Fibroblast of skin of back (primary cell): ENCODE data around the gene EXOC4.

Experiments
- DNase-seq: peaks from one replicate; pipeline ENCODE4 v3.0.0-alpha.2; 2013

EXOC4 gene

DNA sequence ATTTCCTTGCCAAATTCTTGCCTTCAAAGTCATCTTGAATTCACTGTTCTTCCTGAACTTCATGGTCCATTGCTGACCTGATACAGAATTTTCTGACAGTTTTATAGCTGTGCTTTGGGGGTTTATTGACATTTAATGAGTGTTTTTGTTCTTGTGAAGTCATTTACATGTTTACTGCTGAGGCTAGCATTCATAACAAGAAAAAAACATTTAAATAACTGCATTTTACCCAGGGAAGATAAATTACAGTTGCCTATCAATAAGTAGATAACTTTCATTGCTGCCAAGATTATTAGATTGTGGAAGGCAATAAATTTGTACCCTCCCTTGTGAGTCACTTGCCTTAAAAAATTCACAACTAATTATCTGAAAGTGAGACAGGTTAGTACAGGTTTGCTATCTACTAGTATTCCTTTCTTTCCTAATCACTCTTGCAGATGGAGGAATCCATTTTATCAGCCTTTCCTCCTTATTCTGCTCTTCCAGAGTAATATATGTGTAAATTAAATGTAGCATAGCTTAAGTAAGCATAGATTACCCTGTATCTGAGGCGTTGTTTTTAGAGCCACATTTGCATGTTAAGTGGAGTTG is 178.4 kb downstream of the EXOC4 start:
- no peak for DNase-seq

DNA sequence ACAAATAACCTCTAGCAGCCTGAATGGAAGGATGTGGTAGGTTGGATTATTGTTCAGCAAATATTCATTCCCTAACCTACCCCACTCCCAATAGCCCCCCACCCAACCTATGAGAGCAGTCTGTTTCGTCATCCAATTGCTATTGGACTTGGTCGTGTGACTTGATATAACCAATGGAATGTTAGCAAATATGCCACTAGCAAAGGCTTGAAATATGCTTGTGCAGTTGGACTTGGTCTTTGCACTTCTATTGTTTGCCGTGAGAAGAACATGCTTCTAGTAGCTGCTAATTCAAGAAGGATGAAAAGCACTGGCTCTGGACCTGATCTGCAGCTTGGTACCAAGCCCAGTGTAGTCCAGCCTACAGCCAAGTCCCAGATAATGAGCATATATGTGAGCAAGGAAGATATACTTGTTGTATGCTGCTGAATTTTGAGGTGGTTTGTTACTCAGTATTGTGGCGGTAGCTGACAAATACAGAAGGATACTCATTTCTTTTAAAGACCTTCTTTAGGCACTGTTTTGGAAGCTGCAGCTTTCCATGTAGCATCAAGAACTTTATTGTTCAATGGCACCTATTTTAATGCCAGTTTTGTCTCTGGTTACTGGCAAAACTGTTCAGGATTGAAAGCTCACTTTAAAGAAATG is 180.4 kb downstream of the EXOC4 start:
- no peak for DNase-seq

DNA sequence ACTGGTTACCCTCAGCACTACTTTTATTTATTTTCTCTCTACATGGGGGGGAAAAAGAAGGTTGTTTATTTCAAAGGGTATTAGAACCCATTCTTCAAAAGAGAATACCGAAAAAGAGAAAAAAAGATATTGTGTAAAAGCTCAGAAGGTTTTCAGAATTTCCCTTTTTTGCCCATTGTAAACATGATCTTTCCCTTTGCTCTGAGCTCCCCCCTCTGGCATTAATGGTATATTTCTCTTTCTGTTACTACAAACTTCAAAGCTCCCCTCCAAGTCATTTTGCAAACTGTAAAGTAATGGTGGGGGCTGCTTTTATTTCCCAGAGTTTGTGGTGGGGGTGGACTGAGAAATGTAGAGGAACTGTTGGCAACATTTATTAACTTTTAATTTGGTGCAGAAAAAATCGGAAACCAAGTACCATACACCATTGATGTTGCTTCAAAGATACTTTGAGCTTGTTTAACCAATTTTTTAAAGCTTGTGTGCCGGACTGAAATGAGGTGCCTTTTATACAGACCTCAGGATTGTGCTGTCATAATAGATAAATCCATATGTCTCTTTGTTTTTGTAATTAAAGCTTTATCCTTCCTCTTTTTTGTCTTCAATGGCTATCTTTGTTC is 181.5 kb downstream of the EXOC4 start:
- DNase-seq = peak; percentile 55

DNA sequence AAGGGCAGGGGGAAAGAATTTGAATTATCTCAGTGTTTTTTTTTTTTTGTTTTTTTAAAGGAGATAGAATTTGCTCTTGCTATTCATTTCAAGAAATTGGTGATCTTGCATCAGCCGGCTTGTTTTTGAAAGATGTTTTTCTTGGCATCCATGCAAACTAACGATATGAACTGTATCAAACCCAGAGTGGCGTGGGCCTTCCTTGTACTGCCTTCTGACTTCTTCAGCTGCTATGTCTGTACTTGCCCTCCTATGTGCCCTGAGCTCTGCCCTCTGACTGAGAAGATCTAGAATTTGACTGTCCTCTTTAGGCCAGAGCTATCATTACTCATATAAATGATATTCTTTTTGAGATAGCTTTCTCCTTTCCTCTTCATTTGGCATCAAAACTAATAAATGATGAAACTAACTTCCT is 183.1 kb downstream of the EXOC4 start:
- peak; percentile 92 for DNase-seq

DNA sequence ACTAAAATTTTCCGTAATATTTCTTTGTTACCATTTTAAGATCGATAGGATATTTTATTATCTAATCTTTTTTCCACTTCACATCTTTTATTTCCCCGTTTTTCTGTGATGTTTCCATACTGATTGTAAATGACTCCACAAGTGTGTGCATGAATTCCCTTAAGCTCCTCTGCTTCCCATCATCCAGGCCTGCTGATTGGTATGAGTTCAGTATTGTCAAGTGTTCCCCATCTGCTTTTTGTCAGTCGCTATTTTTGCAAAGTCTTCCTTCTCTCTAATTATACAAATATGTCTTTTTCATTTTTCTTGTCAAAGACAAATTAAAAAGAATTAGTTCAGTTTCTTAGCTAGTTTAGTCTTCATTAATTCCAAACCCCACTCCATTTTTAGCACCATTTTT is 184.7 kb downstream of the EXOC4 start:
- DNase-seq = no peak

DNA sequence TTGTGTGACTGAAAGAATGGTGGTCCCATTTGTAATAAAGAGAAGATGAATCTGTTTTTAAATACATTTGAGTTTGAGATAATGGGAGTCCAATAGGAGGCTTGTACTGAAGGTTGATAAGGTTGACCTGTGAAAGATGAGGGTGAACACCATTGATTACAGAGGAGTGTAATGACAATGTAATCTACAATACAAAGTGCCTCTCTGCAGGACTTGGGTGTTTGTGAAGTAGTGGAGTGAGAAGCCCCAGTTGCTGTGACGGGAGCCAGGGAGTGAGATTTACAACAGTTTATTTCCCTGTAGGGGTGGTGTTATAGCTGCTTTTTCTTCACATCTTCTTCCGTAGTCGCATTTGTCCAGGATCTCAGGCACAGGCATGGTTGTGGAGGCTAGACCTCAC is 189.9 kb downstream of the EXOC4 start:
- DNase-seq = no peak

DNA sequence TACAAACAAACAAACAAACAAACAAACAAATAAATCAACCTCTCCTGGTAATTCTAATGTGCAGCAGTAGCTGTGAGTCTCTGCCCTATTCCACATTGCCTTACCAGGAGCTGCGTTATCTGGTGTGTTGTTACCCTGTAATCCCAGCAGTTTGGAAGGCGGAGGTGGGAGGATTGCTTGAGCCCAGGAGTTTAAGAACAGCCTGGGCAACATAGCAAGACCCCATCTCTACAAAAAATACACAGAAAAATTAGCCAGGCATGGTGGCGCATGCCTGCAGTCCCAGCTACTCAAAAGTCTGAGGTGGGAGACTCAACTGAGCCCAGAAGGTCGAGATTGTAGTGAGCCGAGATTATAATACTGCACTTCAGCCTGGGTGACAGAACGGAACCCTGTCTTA is 192.7 kb downstream of the EXOC4 start:
- DNase-seq = no peak

DNA sequence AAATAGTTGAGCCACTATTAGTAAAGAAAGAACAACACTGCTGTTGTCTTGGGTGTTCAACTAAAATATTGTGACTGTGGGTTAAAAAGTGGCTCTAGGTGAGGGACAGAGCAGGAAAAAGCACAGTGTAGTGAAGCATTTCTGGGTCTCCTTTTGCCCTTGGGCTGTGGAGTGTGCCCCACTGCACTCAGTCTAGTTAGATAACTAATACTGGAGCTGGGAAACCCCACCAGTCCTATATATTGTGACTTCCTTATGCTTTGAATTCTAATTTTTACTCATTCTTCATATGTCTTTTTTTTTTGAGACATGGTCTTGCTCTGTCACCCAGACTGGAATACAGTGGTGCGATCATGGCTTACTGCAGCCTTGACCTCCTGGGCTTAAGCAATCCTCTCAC is 195.1 kb downstream of the EXOC4 start:
- no peak for DNase-seq

DNA sequence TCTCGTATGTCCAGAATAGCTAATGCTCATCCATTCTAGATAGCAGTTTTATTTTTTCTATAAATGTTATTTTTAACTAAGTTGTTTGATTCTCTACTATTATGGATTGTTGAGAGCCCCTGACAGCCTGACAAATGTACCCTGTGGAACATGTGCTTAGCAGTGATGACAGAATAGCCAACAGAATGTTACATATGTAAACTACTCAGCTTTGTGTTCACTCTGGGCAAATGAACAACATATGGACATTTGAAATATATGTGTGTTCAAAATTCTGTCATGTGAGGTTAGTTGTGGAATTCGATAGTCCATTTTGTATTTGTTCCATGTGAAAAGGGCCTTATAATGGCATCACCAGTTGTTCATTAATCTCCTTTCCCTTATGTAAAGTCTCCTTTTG is 199.7 kb downstream of the EXOC4 start:
- DNase-seq = no peak

DNA sequence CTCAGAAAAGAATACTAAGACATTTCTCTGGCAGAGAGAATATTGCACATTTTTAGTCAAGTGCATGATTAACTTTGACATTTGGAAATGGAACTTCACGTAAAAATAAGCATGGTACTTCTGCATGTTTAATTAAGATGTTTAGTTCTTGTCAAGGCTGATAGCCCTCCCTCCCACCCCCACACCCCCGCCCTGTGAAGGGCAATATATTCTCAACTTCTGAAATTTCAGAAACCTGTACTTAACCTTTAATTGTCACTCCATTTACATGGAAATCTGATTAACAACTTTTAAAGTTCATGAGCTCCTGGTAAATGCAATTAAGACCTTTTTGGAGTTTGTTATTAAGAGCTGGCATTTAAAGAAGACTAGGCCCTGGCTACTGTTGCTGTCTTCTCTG is 205.8 kb downstream of the EXOC4 start:
- no peak for DNase-seq

DNA sequence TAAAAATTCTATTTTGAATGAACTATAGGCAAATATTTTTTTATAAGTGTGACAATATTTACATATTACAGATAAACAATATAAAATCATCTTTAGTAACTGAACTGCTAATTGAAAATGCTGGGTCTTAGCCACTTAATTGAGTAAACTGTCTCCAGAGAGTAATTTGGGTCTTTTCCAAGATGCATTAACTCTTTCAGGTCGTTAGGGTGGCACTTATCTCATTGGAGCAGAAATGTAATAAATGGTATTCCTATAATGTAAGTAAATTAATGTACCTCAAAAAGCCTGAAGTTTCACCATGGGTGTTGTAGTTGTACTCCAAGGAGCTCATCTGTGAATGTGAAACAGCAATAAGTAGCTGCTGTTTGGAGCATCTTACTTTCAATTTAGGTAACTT is 208.5 kb downstream of the EXOC4 start:
- DNase-seq = no peak

DNA sequence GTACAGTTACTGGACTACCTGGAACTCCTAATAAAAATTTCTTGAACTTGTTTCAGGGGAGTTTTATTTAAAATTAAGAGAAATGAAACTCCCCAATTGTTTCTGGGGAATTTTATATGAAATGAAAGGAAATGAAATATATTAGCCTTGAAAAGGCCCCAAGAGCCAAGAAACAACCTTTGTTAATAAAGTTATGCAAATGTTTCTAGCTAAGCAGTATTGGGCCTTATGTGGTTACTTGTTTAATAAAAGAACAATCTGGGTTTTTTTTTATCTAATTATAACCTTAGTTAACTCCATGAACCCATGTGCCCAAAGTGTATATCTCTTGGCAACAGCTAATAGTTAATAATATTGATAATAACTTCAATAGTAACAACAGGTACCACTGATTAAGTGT is 222.8 kb downstream of the EXOC4 start:
- no peak for DNase-seq

DNA sequence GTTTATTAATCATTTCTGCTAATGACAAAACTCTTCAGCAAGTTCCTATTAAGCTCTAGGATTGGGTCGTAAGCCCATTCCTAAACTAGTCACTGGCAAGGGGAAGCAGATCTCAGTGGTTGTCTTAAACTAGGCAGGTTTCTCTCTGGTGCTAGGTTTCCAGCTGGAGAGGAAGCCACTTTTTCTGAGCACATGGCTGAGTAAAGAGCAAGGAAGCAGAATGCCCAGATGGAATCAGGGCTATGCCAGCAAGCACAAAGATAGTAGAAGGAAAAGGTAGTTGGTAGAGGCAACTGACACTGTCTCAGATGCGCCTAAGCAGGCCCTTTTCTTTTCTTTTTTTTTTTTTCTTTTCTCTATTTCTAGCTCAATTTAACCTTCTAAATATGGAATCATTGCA is 224.9 kb downstream of the EXOC4 start:
- no peak for DNase-seq

DNA sequence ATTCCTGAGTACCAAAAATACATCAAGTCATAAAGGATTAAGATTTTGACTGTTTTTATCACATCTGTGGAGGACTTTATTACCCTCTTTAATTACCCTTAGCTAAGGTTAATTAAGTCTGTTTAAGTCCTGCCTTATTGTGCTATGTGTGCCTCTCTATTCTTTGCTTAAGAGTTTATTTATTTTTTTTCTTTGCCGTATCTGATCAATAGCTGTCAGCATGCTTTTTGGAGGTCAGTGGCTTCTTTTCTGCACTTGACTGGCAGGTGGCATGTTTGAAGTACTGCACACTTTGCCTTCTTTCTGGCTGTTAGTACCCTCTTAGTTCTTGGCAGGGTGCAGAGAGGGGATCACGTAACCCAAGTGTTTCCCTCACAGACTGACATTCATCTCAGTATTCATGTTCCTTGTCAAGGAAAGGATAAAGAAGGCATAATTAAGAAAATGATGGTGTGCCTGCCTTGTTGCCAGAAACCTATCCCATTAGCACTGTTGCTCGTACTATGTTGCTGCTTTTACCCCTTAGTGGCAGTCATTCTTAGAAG is 225.8 kb downstream of the EXOC4 start:
- no peak for DNase-seq

DNA sequence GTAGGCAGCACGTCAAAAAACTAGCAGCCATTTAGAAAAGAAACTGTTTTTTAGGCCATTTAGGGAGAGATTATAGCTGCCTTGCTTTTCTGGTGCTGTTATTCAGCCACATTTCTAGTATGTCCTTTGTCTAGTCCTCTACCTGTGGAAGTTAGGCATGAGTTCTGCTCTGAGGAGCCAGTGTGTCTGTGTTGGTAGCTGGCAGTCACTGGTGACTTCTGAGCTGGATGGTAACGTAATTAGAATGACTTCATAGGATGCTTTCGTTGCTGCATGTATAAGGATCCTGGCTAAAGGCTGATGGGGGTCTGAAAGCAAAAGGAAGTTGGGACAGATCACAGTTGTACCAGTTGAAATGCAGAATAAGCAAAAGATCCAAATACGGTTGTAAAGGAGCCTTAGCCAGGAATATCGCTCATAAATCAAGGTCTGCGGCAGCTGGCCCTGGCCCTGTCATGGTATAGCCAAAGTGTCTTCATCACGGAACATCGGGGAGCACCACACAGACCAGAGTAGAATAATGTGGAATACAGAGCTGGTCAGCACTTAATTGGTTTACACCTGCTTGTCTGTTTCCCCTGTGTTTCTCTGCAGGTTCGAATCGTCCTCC is 226.7 kb downstream of the EXOC4 start:
- DNase-seq = no peak

DNA sequence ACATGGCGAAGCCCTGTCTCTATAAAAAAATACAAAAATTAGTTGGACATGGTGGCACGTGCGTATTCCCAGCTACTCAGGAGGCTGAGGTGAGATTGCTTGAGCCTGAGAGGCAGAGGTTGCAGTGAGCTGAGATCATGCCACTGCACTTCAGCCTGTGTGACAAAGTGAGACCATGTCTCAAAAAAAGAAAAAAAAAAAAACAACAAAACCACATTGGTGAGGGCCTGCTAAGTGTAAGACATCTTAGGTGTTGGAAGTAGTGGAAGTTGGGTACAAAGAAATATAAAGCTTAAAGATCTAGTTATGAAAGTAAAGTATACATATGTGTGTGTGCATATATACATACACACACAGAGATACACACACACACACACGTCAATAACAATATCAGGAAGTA is 228.0 kb downstream of the EXOC4 start:
- DNase-seq = no peak

DNA sequence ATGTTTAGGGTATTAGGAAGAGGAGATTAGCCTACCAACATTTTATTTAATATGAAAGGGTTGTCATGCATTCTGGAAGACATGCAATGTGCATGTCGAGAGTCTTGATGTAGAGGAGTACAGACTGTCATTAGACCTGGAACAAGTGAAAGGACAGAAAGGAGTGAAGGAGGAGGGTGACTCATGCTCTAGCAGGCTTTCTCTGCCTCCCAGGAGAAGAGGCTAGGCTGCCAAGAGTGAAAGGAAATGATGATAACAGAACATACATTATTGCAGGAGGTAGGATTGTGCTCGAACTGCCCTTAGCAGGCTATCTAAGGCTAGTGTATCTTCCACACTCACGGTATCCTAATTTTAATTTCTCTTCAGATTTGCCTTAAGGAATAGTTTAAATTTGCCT is 228.8 kb downstream of the EXOC4 start:
- DNase-seq = peak; percentile 76

DNA sequence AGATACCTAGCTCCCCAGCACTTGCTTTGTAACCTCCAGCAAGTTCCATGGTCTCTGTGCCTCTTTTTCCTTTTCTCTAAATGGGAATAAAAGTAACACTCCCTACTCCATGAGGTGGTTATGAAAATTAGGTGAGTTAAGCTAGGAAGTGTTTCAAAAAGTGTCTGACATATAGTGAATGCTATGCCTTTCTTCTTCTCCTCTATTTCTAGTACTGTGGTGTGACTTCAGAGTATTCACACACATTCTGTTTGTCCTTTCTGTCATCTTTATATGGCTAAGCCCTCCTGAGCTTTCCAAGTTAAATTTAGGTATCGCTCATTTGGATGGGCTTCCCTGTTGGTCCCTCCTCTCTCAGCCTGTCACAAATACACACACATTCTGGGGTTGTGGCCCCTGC is 229.7 kb downstream of the EXOC4 start:
- no peak for DNase-seq

DNA sequence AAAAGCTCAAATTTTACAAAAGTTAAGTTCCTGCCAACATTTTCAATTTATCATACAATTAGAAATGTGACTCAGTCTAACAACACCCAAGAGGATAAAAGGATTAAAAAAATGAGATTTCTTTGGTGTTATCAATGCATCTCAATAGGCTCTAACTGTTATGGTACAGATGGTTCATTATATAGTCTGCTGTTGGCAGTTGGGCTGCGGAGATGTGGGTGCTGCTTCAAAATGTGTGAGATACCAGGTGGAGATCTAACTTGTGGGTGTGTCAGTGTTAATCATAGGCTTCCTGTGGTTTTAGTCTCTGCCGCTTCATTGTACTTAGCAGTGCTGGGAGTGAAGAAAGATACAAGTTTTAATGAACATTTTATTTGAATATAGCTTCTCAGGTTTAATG is 231.2 kb downstream of the EXOC4 start:
- DNase-seq = no peak

DNA sequence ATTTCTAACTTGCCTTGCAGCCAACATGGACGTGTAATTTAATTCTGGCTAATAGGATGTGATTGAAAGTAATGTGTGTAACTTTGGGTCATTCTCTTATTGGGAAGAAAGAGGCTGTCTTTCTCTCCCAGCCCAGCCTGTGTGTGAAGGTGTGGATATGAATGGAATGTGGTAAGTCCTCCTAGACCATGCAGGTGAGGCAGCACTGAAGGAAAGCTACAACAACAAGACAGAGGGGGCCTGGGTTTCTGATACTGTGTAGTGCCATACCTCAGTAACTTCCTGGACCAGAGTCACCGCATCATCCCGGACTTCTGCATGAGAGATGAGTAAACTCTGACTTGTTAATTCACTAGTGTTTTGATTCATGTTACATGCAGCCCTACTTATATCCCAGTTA is 237.0 kb downstream of the EXOC4 start:
- DNase-seq = no peak

DNA sequence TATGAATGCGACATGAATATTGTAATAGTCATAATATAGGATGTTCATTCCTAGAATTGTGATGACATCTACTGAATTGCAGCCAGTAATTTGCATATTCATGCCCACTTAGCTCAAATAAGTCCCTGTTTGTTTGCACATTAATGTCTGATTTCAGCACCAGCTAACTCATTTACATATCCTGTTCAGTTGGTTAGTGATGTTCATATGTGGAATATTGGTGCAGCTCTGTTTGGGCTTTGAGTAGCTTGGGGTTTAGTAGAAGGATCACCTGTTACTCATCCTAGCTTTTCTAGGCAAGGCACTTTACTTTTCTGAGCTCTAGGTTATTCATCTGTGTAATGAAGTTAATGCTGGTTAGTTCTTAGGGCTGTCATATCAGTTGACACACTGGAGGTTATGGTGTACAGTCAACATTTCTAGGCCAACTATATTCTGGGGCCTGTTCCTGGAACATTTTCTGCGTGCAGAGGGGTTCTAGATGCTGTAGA is 238.4 kb downstream of the EXOC4 start:
- DNase-seq = no peak

DNA sequence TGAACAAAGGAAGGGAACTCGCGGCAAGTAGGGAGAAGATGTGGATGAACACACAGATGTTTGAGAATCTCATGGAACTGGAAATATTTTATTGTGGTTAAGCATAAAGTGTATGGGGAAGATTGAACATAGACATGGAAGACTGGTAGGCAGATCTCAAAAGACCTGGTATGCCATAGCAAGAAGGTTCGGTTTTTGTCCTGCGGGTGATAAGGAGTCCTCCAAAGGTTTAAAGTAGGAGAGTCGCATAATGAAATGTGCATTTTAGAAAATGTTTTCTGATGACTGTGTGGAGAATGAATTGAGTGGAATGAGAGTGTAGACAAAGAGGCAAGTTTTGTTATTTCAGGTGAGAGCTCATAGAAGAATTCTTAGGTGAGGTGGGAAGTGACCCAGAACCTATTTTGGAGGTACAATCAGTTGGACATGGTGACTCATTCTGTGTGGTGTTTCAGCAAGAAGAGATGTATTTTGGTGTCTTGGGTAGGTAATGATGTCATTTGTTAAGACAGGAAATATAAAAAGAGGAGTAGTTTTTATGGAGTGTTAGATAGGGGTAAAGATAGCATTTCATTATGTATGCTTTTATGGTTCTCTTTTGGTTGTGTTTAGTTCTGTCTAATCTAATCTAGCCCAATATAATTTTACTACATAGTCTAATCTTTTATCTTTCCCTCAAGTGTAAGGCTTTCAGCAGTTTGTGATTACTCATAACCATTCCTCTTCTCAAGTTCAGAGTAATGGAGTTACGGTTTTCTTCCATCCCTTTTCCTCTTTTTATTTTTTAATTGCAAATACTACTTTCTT is 239.2 kb downstream of the EXOC4 start:
- DNase-seq = peak; percentile 12

DNA sequence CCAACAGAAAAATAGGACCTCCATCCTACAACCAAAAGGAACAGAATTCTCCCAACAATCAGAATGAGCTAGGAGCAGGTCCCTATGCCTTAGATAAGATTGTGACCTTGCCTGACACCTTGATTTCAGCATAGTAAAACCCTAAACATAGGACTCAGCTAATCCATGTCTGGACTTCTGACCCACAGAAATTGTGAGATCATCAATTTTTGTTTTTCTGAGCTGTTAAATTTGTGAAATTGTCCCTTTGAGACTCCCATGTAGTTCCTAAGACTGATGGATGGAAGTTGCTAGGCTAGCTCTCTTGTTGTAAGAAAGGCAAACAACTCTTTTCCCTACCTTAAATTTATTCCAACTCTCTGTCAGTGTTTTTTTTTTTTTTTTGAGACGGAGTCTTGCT is 244.2 kb downstream of the EXOC4 start:
- DNase-seq = no peak
